SH-SY5Y (cell line): ENCODE measurements around the gene RGS3.

ENCODE experiments used
- GATA2 ChIP-seq: IDR thresholded peaks from 2 replicates; pipeline ENCODE4 v1.6.1; 2011; ENCODE audit warnings: mild to moderate bottlenecking, low read depth, low read length
- GATA3 ChIP-seq: IDR thresholded peaks from 2 replicates; pipeline ENCODE4 v1.6.1; 2011; ENCODE audit warnings: low read depth, mild to moderate bottlenecking, low read length, moderate library complexity

- TF ChIP-seq GATA2 (no peak), GATA3 (no peak)
These were observed 109.8 kb downstream of the RGS3 start for GRCh38 chr9:113573046-113573958.
